DMS53 (cell line): ENCODE results near the gene CLN3.
"Not testable (repeated sequence)": the region's sequence is repeated elsewhere in the genome, so short reads cannot be mapped to it uniquely, and the experiment has no call there.

Experiments used
- DNase-seq: peaks from one replicate; lab custom pipeline; 2025; lab: John Stamatoyannopoulos, UW

Gene CLN3

GRCh38 chr16:28491970-28492474, at the start of gene CLN3:
CLN3 (minus strand) TSS chr16:28492074; CDS start chr16:28491759, 315 bp downstream.
- DNase-seq: peak; percentile 95

- no peak for DNase-seq
Measured at GRCh38 chr16:28540346-28540745, 48.5 kb upstream of the CLN3 start.

- DNase-seq: no peak
Measured at GRCh38 chr16:28538733-28539596, 47.1 kb upstream of the CLN3 start, which contains the start of gene NUPR1. NUPR1 (minus strand) TSS chr16:28538974; CDS start chr16:28538907, 67 bp downstream.

GRCh38 chr16:28537964-28538732, 46.3 kb upstream of the CLN3 start:
- no peak for DNase-seq

GRCh38 chr16:28537076-28537475, 45.2 kb upstream of the CLN3 start:
- no peak for DNase-seq

GRCh38 chr16:28534542-28535373, 42.9 kb upstream of the CLN3 start:
- DNase-seq: no peak

- peak; percentile 26 for DNase-seq
Measured at GRCh38 chr16:28532940-28533647, 41.2 kb upstream of the CLN3 start.

GRCh38 chr16:28531777-28532744, 40.2 kb upstream of the CLN3 start:
- no peak for DNase-seq

- no peak for DNase-seq
Measured at GRCh38 chr16:28529124-28529523, 37.2 kb upstream of the CLN3 start.

- no peak for DNase-seq
Measured at GRCh38 chr16:28528463-28528867, 36.6 kb upstream of the CLN3 start.

- no peak for DNase-seq
Measured at GRCh38 chr16:28527985-28528384, 36.1 kb upstream of the CLN3 start.

GRCh38 chr16:28527100-28527785, 35.4 kb upstream of the CLN3 start:
- DNase-seq: not testable (repeated sequence)

- DNase-seq: no peak
Measured at GRCh38 chr16:28526201-28527099, 34.6 kb upstream of the CLN3 start.

GRCh38 chr16:28524681-28525171, 32.9 kb upstream of the CLN3 start:
- no peak for DNase-seq

GRCh38 chr16:28522792-28523191, 30.9 kb upstream of the CLN3 start:
- no peak for DNase-seq

GRCh38 chr16:28521436-28521835, 29.6 kb upstream of the CLN3 start:
- no peak for DNase-seq

- no peak for DNase-seq
Measured at GRCh38 chr16:28520672-28521071, 28.8 kb upstream of the CLN3 start.

- no peak for DNase-seq
Measured at GRCh38 chr16:28514246-28514645, 22.4 kb upstream of the CLN3 start.
